ENCODE measurements around the gene FSCB.

- no peak for TF ChIP-seq POLR2A (IDR thresholded peaks at IDR 0.05)
- TF ChIP-seq CTCF (IDR thresholded peaks at IDR 0.05), result no peak
Observed at GRCh38 chr14:44463356-44464004, 43.6 kb downstream of the FSCB start.

Measured in adrenal gland (tissue), 5 donors.